GM12878 (cell line): Measurements from ENCODE around the gene ATG14. TPM values are rescaled to one million over a fixed set of nuclear protein-coding genes. Genes with fewer than 3 reads are reported as not detected.

Source experiments
- IKZF1 ChIP-seq: fragments of 450-650 bp; conservative IDR thresholded peaks from 2 replicates; pipeline ENCODE4 v1.6.1; 2017; ENCODE audit warnings: antibody characterized with exemption, mild to moderate bottlenecking
- NFIC ChIP-seq: IDR thresholded peaks from 2 replicates; pipeline ENCODE4 v1.6.1; 2012; ENCODE audit warnings: low read depth, mild to moderate bottlenecking, inconsistent platforms, low read length, moderate library complexity
- PBX3 ChIP-seq: IDR thresholded peaks from 2 replicates; pipeline ENCODE4 v1.6.1; 2011; ENCODE audit warnings: mild to moderate bottlenecking, low read depth, low read length, moderate library complexity; ENCODE audit not compliant: insufficient replicate concordance
- ZSCAN29 ChIP-seq: fragments of 450-650 bp; IDR thresholded peaks from 2 replicates; pipeline ENCODE4 v1.6.1; 2017; ENCODE audit warnings: mild to moderate bottlenecking, moderate library complexity
- polyA plus RNA-seq, 11 experiments: library from polyadenylated mRNA; depleted of rRNA in 4 of 11; unstranded in 6 of 11; stranded (reverse) in 5 of 11; fragments of >200 nt; fragmentation: Nextera tagmentation in 4 of 11; fragmentation: Illumina TruSeq in 1 of 11; extraction: Ambion mirVana in 4 of 11; extraction: Trizol in 1 of 11; gene quantifications; 1 replicate in 1 of 11; 2 replicates in 10 of 11; pipeline versions ENCODE4 v1.2.1 to v1.2.3, GENCODE V29; 2011 to 2016; ENCODE audit warnings: inconsistent platforms in 2 of 11, missing spikeins in 2 of 11, low read depth in 1 of 11
- total RNA-seq, 4 experiments: library from RNA; depleted of rRNA in 3 of 4; stranded (reverse); fragments of >200 nt in 3 of 4; fragmentation: Illumina TruSeq in 1 of 4; extraction: Trizol in 1 of 4; gene quantifications; 2 replicates each; pipeline versions ENCODE4 v1.2.1 to v1.2.3, GENCODE V29; 2013 to 2021
- TF ChIP-seq, protein P1 (sequence below): fragments of 450-650 bp; IDR thresholded peaks from 2 replicates; pipeline ENCODE4 v1.6.1; 2014; ENCODE audit warnings: mild to moderate bottlenecking
- TF ChIP-seq, protein P2 (sequence below): fragments of 450-650 bp; formaldehyde crosslinking; IDR thresholded peaks from 2 replicates; pipeline ENCODE4 v1.4.0; 2020; ENCODE audit warnings: mild to moderate bottlenecking, moderate library complexity
- TF ChIP-seq, protein P3 (sequence below): IDR thresholded peaks from 2 replicates; pipeline ENCODE4 v1.6.1; 2012; ENCODE audit warnings: mild to moderate bottlenecking, low read depth, low read length

The ATG14 gene
- total and polyA plus RNA-seq, 10 of the 15 experiments (the other 5 are each of a cell fraction or from before 2014, with no cell fraction given), result 1.1 to 6.4 (median 5.0) TPM

DNA sequence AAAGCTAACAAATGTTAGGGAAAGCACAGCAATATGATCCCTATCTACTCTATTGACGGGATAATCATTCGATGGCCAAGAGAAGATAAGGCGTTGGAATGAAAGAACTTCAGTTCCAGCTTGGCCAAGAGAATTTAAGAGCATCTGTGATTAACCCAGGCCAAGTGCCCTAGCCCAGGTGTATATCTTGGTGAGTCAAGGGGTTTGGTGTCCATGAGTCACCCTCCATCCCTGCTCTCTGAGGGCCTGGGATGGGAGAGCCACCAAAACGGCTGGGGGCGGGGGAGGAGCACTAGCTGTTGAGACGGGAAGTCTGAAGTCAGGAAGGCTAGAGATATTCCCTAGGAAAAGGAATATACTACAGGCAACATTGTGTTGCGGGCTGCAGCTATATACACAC is 15.8 kb upstream of the ATG14 start (continued):
- TF ChIP-seq, protein P1, sequence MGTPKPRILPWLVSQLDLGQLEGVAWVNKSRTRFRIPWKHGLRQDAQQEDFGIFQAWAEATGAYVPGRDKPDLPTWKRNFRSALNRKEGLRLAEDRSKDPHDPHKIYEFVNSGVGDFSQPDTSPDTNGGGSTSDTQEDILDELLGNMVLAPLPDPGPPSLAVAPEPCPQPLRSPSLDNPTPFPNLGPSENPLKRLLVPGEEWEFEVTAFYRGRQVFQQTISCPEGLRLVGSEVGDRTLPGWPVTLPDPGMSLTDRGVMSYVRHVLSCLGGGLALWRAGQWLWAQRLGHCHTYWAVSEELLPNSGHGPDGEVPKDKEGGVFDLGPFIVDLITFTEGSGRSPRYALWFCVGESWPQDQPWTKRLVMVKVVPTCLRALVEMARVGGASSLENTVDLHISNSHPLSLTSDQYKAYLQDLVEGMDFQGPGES, result no peak
- TF ChIP-seq, protein P2, sequence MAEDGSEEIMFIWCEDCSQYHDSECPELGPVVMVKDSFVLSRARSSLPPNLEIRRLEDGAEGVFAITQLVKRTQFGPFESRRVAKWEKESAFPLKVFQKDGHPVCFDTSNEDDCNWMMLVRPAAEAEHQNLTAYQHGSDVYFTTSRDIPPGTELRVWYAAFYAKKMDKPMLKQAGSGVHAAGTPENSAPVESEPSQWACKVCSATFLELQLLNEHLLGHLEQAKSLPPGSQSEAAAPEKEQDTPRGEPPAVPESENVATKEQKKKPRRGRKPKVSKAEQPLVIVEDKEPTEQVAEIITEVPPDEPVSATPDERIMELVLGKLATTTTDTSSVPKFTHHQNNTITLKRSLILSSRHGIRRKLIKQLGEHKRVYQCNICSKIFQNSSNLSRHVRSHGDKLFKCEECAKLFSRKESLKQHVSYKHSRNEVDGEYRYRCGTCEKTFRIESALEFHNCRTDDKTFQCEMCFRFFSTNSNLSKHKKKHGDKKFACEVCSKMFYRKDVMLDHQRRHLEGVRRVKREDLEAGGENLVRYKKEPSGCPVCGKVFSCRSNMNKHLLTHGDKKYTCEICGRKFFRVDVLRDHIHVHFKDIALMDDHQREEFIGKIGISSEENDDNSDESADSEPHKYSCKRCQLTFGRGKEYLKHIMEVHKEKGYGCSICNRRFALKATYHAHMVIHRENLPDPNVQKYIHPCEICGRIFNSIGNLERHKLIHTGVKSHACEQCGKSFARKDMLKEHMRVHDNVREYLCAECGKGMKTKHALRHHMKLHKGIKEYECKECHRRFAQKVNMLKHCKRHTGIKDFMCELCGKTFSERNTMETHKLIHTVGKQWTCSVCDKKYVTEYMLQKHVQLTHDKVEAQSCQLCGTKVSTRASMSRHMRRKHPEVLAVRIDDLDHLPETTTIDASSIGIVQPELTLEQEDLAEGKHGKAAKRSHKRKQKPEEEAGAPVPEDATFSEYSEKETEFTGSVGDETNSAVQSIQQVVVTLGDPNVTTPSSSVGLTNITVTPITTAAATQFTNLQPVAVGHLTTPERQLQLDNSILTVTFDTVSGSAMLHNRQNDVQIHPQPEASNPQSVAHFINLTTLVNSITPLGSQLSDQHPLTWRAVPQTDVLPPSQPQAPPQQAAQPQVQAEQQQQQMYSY (CRISPR knock-in tag), result no peak
- no peak for TF ChIP-seq IKZF1
- TF ChIP-seq, protein P3, sequence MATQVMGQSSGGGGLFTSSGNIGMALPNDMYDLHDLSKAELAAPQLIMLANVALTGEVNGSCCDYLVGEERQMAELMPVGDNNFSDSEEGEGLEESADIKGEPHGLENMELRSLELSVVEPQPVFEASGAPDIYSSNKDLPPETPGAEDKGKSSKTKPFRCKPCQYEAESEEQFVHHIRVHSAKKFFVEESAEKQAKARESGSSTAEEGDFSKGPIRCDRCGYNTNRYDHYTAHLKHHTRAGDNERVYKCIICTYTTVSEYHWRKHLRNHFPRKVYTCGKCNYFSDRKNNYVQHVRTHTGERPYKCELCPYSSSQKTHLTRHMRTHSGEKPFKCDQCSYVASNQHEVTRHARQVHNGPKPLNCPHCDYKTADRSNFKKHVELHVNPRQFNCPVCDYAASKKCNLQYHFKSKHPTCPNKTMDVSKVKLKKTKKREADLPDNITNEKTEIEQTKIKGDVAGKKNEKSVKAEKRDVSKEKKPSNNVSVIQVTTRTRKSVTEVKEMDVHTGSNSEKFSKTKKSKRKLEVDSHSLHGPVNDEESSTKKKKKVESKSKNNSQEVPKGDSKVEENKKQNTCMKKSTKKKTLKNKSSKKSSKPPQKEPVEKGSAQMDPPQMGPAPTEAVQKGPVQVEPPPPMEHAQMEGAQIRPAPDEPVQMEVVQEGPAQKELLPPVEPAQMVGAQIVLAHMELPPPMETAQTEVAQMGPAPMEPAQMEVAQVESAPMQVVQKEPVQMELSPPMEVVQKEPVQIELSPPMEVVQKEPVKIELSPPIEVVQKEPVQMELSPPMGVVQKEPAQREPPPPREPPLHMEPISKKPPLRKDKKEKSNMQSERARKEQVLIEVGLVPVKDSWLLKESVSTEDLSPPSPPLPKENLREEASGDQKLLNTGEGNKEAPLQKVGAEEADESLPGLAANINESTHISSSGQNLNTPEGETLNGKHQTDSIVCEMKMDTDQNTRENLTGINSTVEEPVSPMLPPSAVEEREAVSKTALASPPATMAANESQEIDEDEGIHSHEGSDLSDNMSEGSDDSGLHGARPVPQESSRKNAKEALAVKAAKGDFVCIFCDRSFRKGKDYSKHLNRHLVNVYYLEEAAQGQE, result no peak
- TF ChIP-seq PBX3, result no peak
- no peak for TF ChIP-seq NFIC
- TF ChIP-seq ZSCAN29, result no peak
